ENCODE results near the gene AUTS2.

- TF ChIP-seq NBN (IDR thresholded peaks at IDR 0.05; ENCODE audit: low read depth), result no peak
- no peak for TF ChIP-seq CTCF (IDR thresholded peaks at IDR 0.05 in 2 of 3, conservative IDR thresholded peaks at IDR 0.05 in 1 of 3; ENCODE audit: insufficient read depth in 2 of 3, low read depth in 1 of 3, low read length in 3 of 3)
- no peak for TF ChIP-seq MYC (IDR thresholded peaks at IDR 0.05; ENCODE audit: low read depth, low read length)
- TF ChIP-seq MYC (CRISPR knock-in tag; IDR thresholded peaks at IDR 0.05; ENCODE audit: borderline replicate concordance, low read depth), result no peak
- no peak for TF ChIP-seq PBX2 (CRISPR knock-in tag; IDR thresholded peaks at IDR 0.05; ENCODE audit: low read depth)
- TF ChIP-seq PBX2 (tag; conservative IDR thresholded peaks at IDR 0.05; ENCODE audit: low read depth), result no peak
- no peak for TF ChIP-seq ZNF146 (CRISPR knock-in tag; IDR thresholded peaks at IDR 0.05; ENCODE audit: unreplicated experiment)
- TF ChIP-seq ZNF707 (CRISPR knock-in tag; conservative IDR thresholded peaks at IDR 0.05), result no peak
- TF ChIP-seq ZBTB17 (CRISPR knock-in tag; IDR thresholded peaks at IDR 0.05), result no peak
- no peak for TF ChIP-seq HNRNPUL1 (IDR thresholded peaks at IDR 0.05; ENCODE audit: low read length)
- TF ChIP-seq ZZZ3 (IDR thresholded peaks at IDR 0.05), result no peak
Measured at GRCh38 chr7:70143075-70144044, 545.1 kb downstream of the AUTS2 start.
